Activated naive CD4-positive, alpha-beta T cell treated with anti-CD3 and anti-CD28 coated beads, Interleukin-2, amount 10 ng/mL, durations not matched to agents 7 days and 5 days (primary cell): Measurements from ENCODE around the gene SPCS3.
A peak's percentile ranks its signal among the peaks of the same experiment; 100 is the strongest.
"Not testable (repeated sequence)": the region's sequence is repeated elsewhere in the genome, so short reads cannot be mapped to it uniquely, and the experiment has no call there.

ENCODE experiments used
- CTCF ChIA-PET: fragments of 350-600 bp; sonication (Branson Sonifier 250); formaldehyde crosslinking; loops from one replicate; lab custom pipeline; 2021; ENCODE audit warnings: antibody characterized with exemption; lab: Charles Lee
- DNase-seq: peaks from one replicate; pipeline ENCODE4 v3.0.0-alpha.2; 2020
- H3K27ac Mint-ChIP-seq: one replicate; pipeline ENCODE4 v1.8.0; 2021; ENCODE audit warnings: mild to moderate bottlenecking, moderate library complexity, mixed read lengths
- H3K27me3 Mint-ChIP-seq: one replicate; pipeline ENCODE4 v1.8.0; 2021; ENCODE audit warnings: mild to moderate bottlenecking, mixed read lengths
- H3K36me3 Mint-ChIP-seq: one replicate; pipeline ENCODE4 v1.8.0; 2021; ENCODE audit warnings: mixed read lengths
- H3K4me1 Mint-ChIP-seq: one replicate; pipeline ENCODE4 v1.8.0; 2021; ENCODE audit warnings: mixed read lengths
- H3K4me3 Mint-ChIP-seq: one replicate; pipeline ENCODE4 v1.8.0; 2021; ENCODE audit warnings: mild to moderate bottlenecking, moderate library complexity, mixed read lengths
- H3K9me3 Mint-ChIP-seq: one replicate; pipeline ENCODE4 v1.8.0; 2021; ENCODE audit warnings: mixed read lengths

Gene SPCS3

DNA sequence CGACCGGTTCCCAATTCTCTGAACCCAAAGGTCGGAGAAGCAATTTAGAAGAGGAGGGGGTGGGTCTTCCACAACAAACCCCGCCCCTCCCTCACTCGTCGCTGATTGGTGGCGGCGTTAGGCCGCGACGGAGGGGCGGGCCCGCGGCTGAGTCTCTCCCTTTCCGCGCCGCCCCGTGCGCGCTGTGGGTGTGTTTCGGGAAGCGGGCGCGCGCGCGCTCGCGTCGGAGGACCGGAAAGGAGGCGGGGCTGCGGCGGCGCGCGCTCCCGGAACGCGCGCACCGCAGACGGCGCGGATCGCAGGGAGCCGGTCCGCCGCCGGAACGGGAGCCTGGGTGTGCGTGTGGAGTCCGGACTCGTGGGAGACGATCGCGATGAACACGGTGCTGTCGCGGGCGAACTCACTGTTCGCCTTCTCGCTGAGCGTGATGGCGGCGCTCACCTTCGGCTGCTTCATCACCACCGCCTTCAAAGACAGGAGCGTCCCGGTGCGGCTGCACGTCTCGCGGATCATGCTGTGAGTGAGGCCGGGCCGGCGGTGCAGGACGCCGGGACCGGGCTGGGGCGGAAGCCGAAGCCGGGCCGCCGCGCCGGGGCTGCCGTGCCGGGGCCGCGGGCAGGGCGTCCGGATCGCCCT is at the start of gene SPCS3:
Gene SPCS3 (plus strand): TSS at position 263 of the 636 bp plus-strand sequence. CDS start 111 bp downstream, at position 374.
- no peaks in the 10 kb centered on the region for H3K27me3 Mint-ChIP-seq
- peak within 1 kb of the TSS; percentile 95 for H3K27ac Mint-ChIP-seq

DNA sequence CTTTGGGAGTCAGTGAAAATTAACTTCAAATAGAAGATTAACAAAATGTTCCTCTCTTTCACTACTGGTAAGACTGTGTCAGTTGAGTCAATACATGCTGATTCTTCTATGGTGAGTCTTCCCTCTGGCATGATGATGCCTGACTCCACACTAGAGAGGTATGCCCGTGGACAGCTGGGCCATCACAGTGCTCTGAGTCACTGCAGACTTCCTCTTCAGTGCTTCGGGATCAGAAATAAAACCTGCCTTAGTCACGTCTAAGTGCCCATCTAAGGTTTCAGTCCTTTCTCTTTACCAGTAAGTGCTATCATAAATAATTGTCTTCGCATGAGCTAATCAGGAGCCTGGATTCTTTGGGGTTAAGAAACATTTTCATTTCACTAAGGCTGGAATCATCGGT is 49.1 kb upstream of the SPCS3 start:
- Mint-ChIP-seq H3K27ac (no peak overlapping the region), H3K4me1 (no peaks in the 10 kb centered on the region), H3K36me3 (no peaks in the 10 kb centered on the region), H3K9me3 (no peaks in the 10 kb centered on the region), H3K27me3 (no peaks in the 10 kb centered on the region), H3K4me3 (no peak overlapping the region)
- no peak for DNase-seq
- CTCF ChIA-PET = no interaction called here

More for the DNA sequence above, at the start of gene SPCS3:
- DNase-seq = peak; percentile 95
- peaks cover 21% of the 10 kb centered on the region for H3K36me3 Mint-ChIP-seq
- H3K4me1 Mint-ChIP-seq = peaks cover 44% of the 10 kb centered on the region
- CTCF ChIA-PET = no interaction called here
- H3K4me3 Mint-ChIP-seq = peak within 1 kb of the TSS; percentile 94
- H3K9me3 Mint-ChIP-seq = no peaks in the 10 kb centered on the region

DNA sequence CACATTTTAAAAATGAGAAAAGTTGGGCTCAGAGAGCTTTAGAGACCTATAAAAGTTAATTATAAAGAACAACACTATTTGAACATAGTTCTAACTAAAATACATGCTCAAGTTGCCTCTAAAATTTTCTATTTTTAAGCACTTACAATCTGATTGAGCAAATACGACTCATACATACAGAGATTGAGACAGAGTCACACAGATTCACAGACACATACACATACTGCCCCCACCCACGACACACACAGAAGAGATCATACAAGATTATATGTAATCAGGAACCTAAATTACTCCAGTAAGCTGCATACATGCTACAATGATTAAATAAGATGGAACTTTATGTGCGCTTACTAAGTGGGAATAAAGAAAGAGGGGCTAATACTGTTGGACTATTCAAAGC is 48.0 kb upstream of the SPCS3 start:
- Mint-ChIP-seq H3K36me3 (no peaks in the 10 kb centered on the region), H3K27me3 (no peaks in the 10 kb centered on the region), H3K27ac (no peak overlapping the region), H3K9me3 (no peaks in the 10 kb centered on the region), H3K4me1 (no peaks in the 10 kb centered on the region), H3K4me3 (no peak overlapping the region)
- DNase-seq = no peak
- CTCF ChIA-PET = interaction anchor here (0.9 kb wide), 1 partner anchor 9 kb away, joined by 3 read pairs; no protein-coding TSS in a partner anchor

DNA sequence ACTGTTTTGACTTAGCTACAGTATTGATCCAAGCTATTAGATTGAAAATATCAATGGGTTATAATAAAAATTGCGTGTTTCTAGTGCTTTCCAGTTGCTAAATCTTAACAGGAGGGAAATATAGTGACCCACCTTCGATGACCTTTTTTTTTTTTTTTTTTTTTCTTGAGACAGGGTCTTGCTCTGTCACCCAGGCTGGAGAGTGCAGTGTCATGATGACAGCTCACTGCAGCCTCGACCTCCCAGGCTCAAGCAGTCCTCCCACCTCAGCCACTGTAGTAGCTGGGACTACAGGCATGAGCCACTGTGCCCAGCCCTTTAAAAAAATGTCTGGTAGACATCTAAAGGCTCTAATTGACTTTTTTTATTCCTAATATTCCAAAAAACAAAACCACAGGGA is 47.0 kb upstream of the SPCS3 start:
- H3K36me3 Mint-ChIP-seq = no peaks in the 10 kb centered on the region
- no peak overlapping the region for H3K27ac Mint-ChIP-seq
- CTCF ChIA-PET = no interaction called here
- DNase-seq = no peak
- no peaks in the 10 kb centered on the region for H3K9me3 Mint-ChIP-seq
- H3K4me3 Mint-ChIP-seq = no peak overlapping the region
- no peaks in the 10 kb centered on the region for H3K4me1 Mint-ChIP-seq
- H3K27me3 Mint-ChIP-seq = no peaks in the 10 kb centered on the region

DNA sequence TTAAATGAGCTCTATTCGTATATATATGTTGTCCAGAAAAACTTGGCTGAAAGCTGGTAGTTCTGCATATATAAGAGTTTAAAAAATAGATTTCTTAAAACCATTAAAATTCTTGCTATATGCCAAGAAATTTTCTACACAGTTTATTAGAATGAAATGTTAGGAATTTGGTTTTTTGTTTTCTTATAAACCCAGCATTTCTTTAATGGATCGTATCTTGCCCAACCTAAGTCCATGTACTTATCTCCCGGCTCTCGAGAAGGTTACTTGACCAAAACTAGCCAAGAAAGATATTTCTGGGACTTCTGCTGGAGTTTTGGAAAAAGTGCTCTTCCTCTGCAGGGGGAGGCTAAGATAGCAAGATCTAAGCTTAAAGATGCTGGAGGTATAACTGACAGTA is 46.0 kb upstream of the SPCS3 start:
- Mint-ChIP-seq H3K36me3 (no peaks in the 10 kb centered on the region), H3K4me1 (no peaks in the 10 kb centered on the region), H3K9me3 (no peaks in the 10 kb centered on the region), H3K27ac (no peak overlapping the region), H3K27me3 (no peaks in the 10 kb centered on the region), H3K4me3 (no peak overlapping the region)
- CTCF ChIA-PET = no interaction called here
- no peak for DNase-seq

DNA sequence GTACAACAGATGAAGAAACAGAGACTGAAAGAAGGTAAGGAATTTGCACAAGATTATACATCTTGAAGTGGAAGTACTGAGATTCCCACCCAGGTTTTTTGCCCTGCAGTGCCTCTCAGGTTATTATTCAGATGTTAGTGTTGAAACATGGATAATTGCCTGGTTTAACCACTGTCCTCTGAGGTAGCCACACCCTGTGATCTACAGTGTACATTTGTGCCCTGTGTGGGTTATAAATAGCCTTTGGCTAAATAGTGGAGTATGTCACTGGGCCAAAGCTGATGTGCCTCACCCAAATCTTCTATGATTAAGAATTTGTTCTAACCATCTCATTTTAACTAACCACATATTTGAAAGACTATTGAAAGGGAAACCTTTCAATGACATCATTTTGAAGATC is 45.3 kb upstream of the SPCS3 start:
- CTCF ChIA-PET = no interaction called here
- H3K9me3 Mint-ChIP-seq = no peaks in the 10 kb centered on the region
- H3K36me3 Mint-ChIP-seq = no peaks in the 10 kb centered on the region
- no peak overlapping the region for H3K4me3 Mint-ChIP-seq
- no peak for DNase-seq
- no peaks in the 10 kb centered on the region for H3K4me1 Mint-ChIP-seq
- no peaks in the 10 kb centered on the region for H3K27me3 Mint-ChIP-seq
- no peak overlapping the region for H3K27ac Mint-ChIP-seq

DNA sequence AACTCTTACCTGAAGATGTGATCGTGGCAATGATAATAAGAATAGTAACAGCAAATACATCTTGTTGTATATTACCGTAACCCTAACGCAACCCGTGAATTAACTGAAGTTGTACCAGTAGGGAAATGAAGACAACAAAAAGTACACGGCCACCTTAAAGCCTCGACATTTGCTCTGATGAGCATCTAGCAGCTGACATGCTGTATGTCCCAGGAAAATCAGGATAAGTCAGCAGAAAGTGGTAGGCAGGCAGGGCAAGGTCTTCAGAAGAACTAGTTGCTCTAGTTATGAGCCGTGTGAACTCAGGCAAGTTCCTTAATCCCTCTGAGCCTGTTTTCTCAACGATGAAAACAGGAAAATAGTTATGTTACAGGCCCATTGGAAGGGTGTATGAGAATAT is 43.1 kb upstream of the SPCS3 start:
- H3K4me3 Mint-ChIP-seq = no peak overlapping the region
- no peaks in the 10 kb centered on the region for H3K27me3 Mint-ChIP-seq
- CTCF ChIA-PET = no interaction called here
- H3K9me3 Mint-ChIP-seq = no peaks in the 10 kb centered on the region
- H3K36me3 Mint-ChIP-seq = no peaks in the 10 kb centered on the region
- DNase-seq = no peak
- H3K27ac Mint-ChIP-seq = no peak overlapping the region
- no peaks in the 10 kb centered on the region for H3K4me1 Mint-ChIP-seq

DNA sequence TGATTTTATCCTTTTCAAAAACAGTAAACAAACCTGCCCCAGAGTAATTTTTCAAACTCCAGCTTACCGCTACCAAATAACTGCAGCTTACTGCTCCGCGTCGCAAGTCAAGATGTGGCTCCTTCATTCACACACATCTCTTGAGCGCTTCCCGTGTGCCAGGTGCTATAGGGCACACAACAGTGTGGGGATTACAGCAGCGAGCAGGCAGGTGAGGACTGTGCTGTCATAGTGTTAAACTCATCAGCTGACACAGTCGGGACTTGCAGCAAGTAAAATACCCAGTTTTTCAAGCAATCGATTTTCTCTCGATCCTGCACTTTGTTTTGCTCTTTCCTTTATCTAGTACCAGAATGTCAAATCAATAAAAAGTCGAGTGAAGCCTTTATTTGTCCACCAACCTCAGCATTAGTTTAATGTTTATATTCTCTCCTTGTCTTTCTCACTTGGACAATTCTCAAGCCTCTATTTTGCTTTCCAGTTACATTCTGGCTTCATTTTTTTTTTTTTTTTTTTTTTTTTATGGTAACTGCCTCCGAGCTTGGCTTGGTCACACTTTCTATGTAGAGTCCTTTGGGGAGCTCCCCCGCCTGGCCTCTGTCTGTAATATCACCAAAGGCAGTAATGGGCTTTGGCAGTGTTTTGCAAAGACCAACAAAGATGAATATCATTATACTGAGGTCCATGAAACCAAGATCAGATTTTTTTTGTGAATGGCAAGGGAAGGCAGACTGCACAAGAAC is 42.4 kb upstream of the SPCS3 start:
- CTCF ChIA-PET = no interaction called here
- DNase-seq = peak; percentile 39

DNA sequence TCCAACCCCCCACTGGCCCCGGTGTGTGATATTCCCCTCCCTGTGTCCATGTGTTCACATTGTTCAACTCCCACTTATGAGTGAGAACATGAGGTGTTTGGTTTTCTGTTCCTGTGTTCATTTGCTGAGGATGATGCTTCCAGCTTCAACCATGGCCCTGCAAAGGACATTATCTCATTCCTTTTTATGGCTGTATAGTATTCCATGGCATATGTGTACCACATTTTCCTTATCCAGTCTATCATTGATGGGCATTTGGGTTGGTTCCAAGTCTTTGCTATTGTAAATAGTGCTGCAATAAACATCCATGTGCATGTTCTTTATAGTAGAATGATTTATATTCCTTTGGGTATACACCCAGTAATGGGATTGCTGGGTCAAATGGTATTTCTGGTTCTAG is 40.2 kb upstream of the SPCS3 start:
- H3K27ac Mint-ChIP-seq, DNase-seq, H3K36me3 Mint-ChIP-seq, H3K4me3 Mint-ChIP-seq, H3K27me3 Mint-ChIP-seq, CTCF ChIA-PET, H3K4me1 Mint-ChIP-seq, H3K9me3 Mint-ChIP-seq: not testable (repeated sequence)

More for the DNA sequence above, 42.4 kb upstream of the SPCS3 start:
- no peaks in the 10 kb centered on the region for H3K9me3 Mint-ChIP-seq
- H3K27ac Mint-ChIP-seq = no peak overlapping the region
- H3K27me3 Mint-ChIP-seq = no peaks in the 10 kb centered on the region
- no peak overlapping the region for H3K4me3 Mint-ChIP-seq
- no peaks in the 10 kb centered on the region for H3K36me3 Mint-ChIP-seq
- H3K4me1 Mint-ChIP-seq = no peaks in the 10 kb centered on the region

DNA sequence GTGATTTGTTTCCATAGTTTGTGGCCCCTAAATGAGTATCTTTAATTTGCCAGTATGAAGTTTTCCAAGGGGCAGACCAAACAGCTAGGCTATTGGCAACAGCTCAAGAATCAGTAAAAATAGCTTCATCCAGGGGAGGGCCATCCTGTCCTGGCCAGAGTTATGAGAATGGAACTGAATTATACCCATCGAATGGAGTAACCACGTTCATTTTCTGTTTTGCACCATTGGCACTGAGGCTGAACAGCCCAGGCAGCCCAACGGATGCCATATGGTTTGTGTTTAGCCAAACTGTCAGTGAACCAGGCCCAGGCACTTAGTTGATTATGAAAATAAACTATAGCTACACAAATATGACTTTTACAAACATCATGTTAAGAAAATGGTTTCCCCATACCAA is 33.0 kb upstream of the SPCS3 start:
- H3K4me1 Mint-ChIP-seq = no peaks in the 10 kb centered on the region
- no peak for DNase-seq
- no peaks in the 10 kb centered on the region for H3K9me3 Mint-ChIP-seq
- H3K4me3 Mint-ChIP-seq = no peak overlapping the region
- CTCF ChIA-PET = no interaction called here
- H3K27me3 Mint-ChIP-seq = peaks cover 4% of the 10 kb centered on the region
- H3K36me3 Mint-ChIP-seq = no peaks in the 10 kb centered on the region
- no peak overlapping the region for H3K27ac Mint-ChIP-seq

DNA sequence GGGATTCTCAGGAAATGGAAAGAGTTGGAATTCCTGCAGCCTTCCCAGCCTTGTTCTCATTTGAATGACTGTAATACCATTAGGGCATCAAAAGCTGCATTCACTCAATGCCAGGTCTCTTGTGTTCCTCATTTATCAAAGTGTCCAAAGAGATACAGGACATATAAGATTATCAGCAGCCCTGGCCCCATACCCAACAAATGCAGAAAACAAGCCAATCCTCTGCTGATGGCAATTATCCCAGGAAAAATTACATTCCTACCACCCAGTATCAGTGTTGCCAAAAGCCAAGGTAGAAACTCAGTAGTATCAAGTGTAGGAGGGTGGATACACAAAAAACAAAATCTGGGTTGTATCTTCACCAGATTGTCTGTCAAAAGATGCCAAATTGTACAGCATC is 32.2 kb upstream of the SPCS3 start:
- no peaks in the 10 kb centered on the region for H3K4me1 Mint-ChIP-seq
- peaks cover 4% of the 10 kb centered on the region for H3K27me3 Mint-ChIP-seq
- H3K27ac Mint-ChIP-seq = no peak overlapping the region
- CTCF ChIA-PET = no interaction called here
- no peak overlapping the region for H3K4me3 Mint-ChIP-seq
- H3K9me3 Mint-ChIP-seq = no peaks in the 10 kb centered on the region
- no peaks in the 10 kb centered on the region for H3K36me3 Mint-ChIP-seq
- DNase-seq = no peak

DNA sequence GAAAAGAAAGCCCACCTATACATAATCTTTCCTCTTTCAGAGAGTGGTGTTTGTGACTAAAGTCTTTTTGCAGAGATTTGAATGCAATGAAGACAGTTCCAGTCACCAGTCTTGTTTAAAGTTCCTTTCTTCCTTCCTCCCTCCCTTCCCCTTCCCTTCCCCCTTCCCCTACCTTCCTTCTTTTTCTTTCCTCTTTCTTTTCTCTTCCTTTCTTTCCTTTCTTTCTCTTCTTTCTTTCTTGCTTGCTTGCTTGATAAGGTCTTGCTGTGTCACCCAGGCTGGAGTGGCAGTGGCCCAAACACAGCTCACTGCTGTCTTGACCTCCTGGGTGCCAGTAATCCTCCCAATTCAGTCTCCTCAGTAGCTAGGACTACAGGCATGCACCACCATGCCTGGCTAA is 31.7 kb upstream of the SPCS3 start:
- Mint-ChIP-seq H3K36me3 (no peaks in the 10 kb centered on the region), H3K27me3 (peaks cover 4% of the 10 kb centered on the region), H3K27ac (no peak overlapping the region), H3K4me3 (no peak overlapping the region), H3K4me1 (no peaks in the 10 kb centered on the region), H3K9me3 (no peaks in the 10 kb centered on the region)
- DNase-seq = no peak
- CTCF ChIA-PET = no interaction called here

DNA sequence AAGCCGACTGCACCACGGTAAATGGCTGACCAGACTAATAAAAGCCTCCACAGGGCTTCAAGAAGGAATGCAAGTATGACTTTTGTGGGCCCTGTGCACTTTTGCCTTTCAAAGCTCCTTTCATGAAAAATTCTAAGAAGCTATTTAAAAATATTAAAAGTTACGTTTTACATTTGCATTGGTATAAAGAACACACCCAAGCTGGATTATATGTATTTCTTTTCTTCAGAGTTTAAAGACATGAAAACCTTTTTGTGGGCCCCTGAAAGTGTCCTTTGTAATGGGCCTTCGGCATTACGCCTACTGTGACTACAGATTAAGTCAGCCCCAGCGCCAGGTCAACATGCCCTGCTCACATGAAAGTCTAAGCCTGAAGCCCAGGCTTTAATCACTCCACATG is 30.2 kb upstream of the SPCS3 start:
- DNase-seq = no peak
- CTCF ChIA-PET = no interaction called here
- peaks cover 4% of the 10 kb centered on the region for H3K27me3 Mint-ChIP-seq
- no peaks in the 10 kb centered on the region for H3K36me3 Mint-ChIP-seq
- H3K27ac Mint-ChIP-seq = no peak overlapping the region
- no peaks in the 10 kb centered on the region for H3K9me3 Mint-ChIP-seq
- H3K4me1 Mint-ChIP-seq = no peaks in the 10 kb centered on the region
- no peak overlapping the region for H3K4me3 Mint-ChIP-seq

DNA sequence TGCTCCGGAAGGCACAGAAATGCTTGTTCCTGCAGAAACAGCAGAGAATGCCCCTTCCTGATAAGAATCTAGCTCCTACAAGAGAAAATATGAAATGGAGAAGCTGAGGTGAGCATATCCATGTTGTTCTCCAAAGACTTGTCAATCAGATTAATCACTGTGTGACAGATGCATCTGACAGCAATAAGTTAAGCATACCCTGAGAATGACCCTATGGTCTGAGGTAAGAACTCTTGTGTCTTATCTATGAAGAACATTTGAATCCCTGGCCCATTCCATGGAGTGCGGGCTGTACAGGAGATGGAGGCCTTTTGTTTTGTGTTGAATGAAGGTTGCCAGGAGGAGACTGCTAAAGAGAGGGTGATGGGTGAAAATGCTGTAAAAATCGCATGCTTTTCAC is 29.2 kb upstream of the SPCS3 start:
- Mint-ChIP-seq H3K9me3 (no peaks in the 10 kb centered on the region), H3K27ac (no peak overlapping the region), H3K4me1 (no peaks in the 10 kb centered on the region), H3K4me3 (no peak overlapping the region), H3K27me3 (peaks cover 4% of the 10 kb centered on the region), H3K36me3 (no peaks in the 10 kb centered on the region)
- no peak for DNase-seq
- CTCF ChIA-PET = interaction anchor here (0.6 kb wide), 1 partner anchor 674 kb away, joined by 3 read pairs; no protein-coding TSS in a partner anchor

DNA sequence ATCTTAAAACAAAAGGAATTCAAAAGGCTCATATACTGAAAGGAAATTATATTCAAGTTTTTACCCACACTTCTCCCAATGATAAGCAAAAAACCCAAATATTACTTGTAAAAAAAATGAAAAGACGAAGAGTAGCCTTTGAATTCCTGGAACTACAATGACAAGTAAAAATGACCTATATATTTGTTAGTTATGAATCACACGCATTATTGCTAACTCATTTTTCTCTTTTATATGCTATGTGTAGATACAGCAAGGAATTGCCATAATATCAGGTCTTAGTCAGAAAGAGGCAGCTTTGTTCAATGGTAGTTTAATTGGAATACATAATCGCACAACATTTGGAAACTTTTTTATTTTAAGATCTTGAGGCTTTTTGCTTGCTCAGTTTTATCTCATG is 28.0 kb upstream of the SPCS3 start:
- Mint-ChIP-seq H3K4me3 (no peak overlapping the region), H3K9me3 (no peaks in the 10 kb centered on the region), H3K4me1 (no peaks in the 10 kb centered on the region), H3K36me3 (no peaks in the 10 kb centered on the region), H3K27ac (no peak overlapping the region), H3K27me3 (peaks cover 4% of the 10 kb centered on the region)
- CTCF ChIA-PET = interaction anchor here (0.7 kb wide), 1 partner anchor 51 kb away, joined by 4 read pairs; no protein-coding TSS in a partner anchor
- DNase-seq = no peak
